Cardiac muscle cell (in vitro differentiated cells and primary cell): ENCODE data around the gene FGGY. TPM values are rescaled to one million over a fixed set of nuclear protein-coding genes. Genes with fewer than 3 reads are reported as not detected.

ENCODE experiments used
- DNase-seq, 2 donors: peaks; one replicate each; pipeline versions ENCODE4 v3.0.0 to v3.0.0-alpha.2; 2010 to 2017; ENCODE audit warnings: low read depth in 1 of 2, low spot score in 1 of 2
- H3K27ac ChIP-seq: fragments of 200-600 bp; sonication (generic); 2 replicates; pipeline ENCODE4 v1.5.1; 2016
- H3K27me3 ChIP-seq: fragments of 200-600 bp; sonication (generic); 2 replicates; pipeline ENCODE4 v1.6.0; 2016; ENCODE audit warnings: control low read depth
- H3K36me3 ChIP-seq: fragments of 200-600 bp; sonication (generic); 2 replicates; pipeline ENCODE4 v1.5.1; 2016; ENCODE audit warnings: control low read depth
- H3K4me1 ChIP-seq: fragments of 200-600 bp; sonication (generic); 2 replicates; pipeline ENCODE4 v1.8.1; 2017; ENCODE audit warnings: low read depth, mild to moderate bottlenecking, mixed run types
- H3K4me3 ChIP-seq: fragments of 200-600 bp; sonication (generic); 2 replicates; pipeline ENCODE4 v1.5.1; 2016; ENCODE audit warnings: mild to moderate bottlenecking
- H3K9me3 ChIP-seq: fragments of 200-600 bp; sonication (generic); 2 replicates; pipeline ENCODE4 v1.5.1; 2017; ENCODE audit warnings: low read depth, mild to moderate bottlenecking, control low read depth
- polyA plus RNA-seq: library from polyadenylated mRNA; unstranded; fragments of >200 nt; fragmentation: Nextera tagmentation; extraction: Ambion mirVana; gene quantifications from 2 replicates; pipeline ENCODE4 v1.2.1, GENCODE V29; 2016
- total RNA-seq: library from RNA; depleted of rRNA; stranded (reverse); fragments of >200 nt; gene quantifications from 2 replicates; pipeline ENCODE4 v1.2.3, GENCODE V29; 2016
- TF ChIP-seq, protein P1 (sequence below): IDR thresholded peaks from 2 replicates; pipeline ENCODE4 v1.5.1; 2012; ENCODE audit warnings: low read depth, mild to moderate bottlenecking, low read length

The FGGY gene
- total and polyA plus RNA-seq, 2 experiments from 2014 or later = 9.8 to 14.5 TPM

- TF ChIP-seq, protein P1, sequence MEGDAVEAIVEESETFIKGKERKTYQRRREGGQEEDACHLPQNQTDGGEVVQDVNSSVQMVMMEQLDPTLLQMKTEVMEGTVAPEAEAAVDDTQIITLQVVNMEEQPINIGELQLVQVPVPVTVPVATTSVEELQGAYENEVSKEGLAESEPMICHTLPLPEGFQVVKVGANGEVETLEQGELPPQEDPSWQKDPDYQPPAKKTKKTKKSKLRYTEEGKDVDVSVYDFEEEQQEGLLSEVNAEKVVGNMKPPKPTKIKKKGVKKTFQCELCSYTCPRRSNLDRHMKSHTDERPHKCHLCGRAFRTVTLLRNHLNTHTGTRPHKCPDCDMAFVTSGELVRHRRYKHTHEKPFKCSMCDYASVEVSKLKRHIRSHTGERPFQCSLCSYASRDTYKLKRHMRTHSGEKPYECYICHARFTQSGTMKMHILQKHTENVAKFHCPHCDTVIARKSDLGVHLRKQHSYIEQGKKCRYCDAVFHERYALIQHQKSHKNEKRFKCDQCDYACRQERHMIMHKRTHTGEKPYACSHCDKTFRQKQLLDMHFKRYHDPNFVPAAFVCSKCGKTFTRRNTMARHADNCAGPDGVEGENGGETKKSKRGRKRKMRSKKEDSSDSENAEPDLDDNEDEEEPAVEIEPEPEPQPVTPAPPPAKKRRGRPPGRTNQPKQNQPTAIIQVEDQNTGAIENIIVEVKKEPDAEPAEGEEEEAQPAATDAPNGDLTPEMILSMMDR = no peak
Measured at GRCh38 chr1:59497616-59498015, 200.7 kb downstream of the FGGY start.

DNA sequence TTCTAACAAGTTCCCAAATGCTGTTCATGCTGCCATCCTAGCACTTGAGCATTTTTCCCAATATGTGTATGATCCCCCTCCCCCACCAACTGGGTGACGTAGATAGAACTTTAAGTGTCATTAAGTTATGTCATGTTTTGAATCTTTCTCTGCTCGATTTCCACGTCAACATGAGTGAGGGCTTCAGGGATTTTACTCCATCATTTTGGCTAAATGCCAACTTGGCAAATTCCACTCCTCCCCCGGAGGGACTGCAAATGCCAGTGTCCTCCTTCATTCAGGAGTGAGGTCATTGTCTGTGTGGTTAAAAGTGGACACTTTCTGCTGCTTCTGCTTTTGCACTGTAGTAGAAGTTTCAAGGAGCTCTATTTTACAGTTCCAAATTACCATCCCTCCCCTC lies 201.7 kb downstream of the FGGY start:
- Histone ChIP-seq H3K27me3 (no peaks in the 10 kb centered on the region), H3K27ac (no peak overlapping the region), H3K36me3 (no peaks in the 10 kb centered on the region), H3K4me3 (no peak overlapping the region), H3K4me1 (no peaks in the 10 kb centered on the region), H3K9me3 (no peaks in the 10 kb centered on the region)
- peak in 1 of 2 donors; percentile 59 for DNase-seq
- TF ChIP-seq, protein P1 = no peak

More at GRCh38 chr1:59497616-59498015, 200.7 kb downstream of the FGGY start:
- no peak for DNase-seq
- Histone ChIP-seq H3K9me3 (no peaks in the 10 kb centered on the region), H3K4me3 (no peak overlapping the region), H3K36me3 (no peaks in the 10 kb centered on the region), H3K27ac (no peak overlapping the region), H3K4me1 (no peaks in the 10 kb centered on the region), H3K27me3 (no peaks in the 10 kb centered on the region)

GRCh38 chr1:59499273-59499942 lies 202.5 kb downstream of the FGGY start:
- Histone ChIP-seq H3K27me3 (no peaks in the 10 kb centered on the region), H3K27ac (no peak overlapping the region), H3K4me1 (no peaks in the 10 kb centered on the region), H3K9me3 (no peaks in the 10 kb centered on the region), H3K36me3 (no peaks in the 10 kb centered on the region), H3K4me3 (no peak overlapping the region)
- TF ChIP-seq, protein P1 = no peak
- peak in 1 of 2 donors; percentile 17 for DNase-seq

- Histone ChIP-seq H3K27me3 (no peaks in the 10 kb centered on the region), H3K4me1 (no peaks in the 10 kb centered on the region), H3K9me3 (no peaks in the 10 kb centered on the region), H3K4me3 (no peak overlapping the region), H3K36me3 (no peaks in the 10 kb centered on the region), H3K27ac (no peak overlapping the region)
- no peak for DNase-seq
- TF ChIP-seq, protein P1 = no peak
Measured at GRCh38 chr1:59499943-59500569, 203.2 kb downstream of the FGGY start.

- Histone ChIP-seq H3K4me1 (no peaks in the 10 kb centered on the region), H3K9me3 (no peaks in the 10 kb centered on the region), H3K36me3 (no peaks in the 10 kb centered on the region), H3K4me3 (no peak overlapping the region), H3K27ac (no peak overlapping the region), H3K27me3 (no peaks in the 10 kb centered on the region)
- TF ChIP-seq, protein P1 = no peak
- DNase-seq = peak in 1 of 2 donors; percentile 16
Measured at GRCh38 chr1:59500950-59501742, 204.3 kb downstream of the FGGY start.
